Smooth muscle cell (in vitro differentiated cells): ENCODE results near the gene KCNN4. TPM values are rescaled to one million over a fixed set of nuclear protein-coding genes. Genes with fewer than 3 reads are reported as not detected.
"Not testable (repeated sequence)": the region's sequence is repeated elsewhere in the genome, so short reads cannot be mapped to it uniquely, and the experiment has no call there.

Experiments used
- DNase-seq: peaks from one replicate; lab custom pipeline; 2025; ENCODE audit not compliant: unreplicated experiment; lab: John Stamatoyannopoulos, UW
- H2AFZ ChIP-seq: fragments of 200-600 bp; sonication (generic); 2 replicates; pipeline ENCODE4 v1.6.0; 2016; ENCODE audit warnings: antibody characterized with exemption, low read depth, mild to moderate bottlenecking
- H3F3A ChIP-seq: fragments of 200-600 bp; sonication (generic); 2 replicates; pipeline ENCODE4 v1.6.0; 2017; ENCODE audit warnings: antibody characterized with exemption, low read depth
- H3K27ac ChIP-seq: fragments of 200-600 bp; sonication (generic); 2 replicates; pipeline ENCODE4 v1.5.1; 2016; ENCODE audit warnings: low read depth, mild to moderate bottlenecking
- H3K27me3 ChIP-seq: fragments of 200-600 bp; sonication (generic); 2 replicates; pipeline ENCODE4 v1.6.1; 2016; ENCODE audit warnings: low read depth, mild to moderate bottlenecking
- H3K36me3 ChIP-seq: fragments of 200-600 bp; sonication (generic); 2 replicates; pipeline ENCODE4 v1.5.1; 2016; ENCODE audit warnings: low read depth
- H3K4me1 ChIP-seq: fragments of 200-600 bp; sonication (generic); 2 replicates; pipeline ENCODE4 v1.5.1; 2016; ENCODE audit warnings: low read depth
- H3K4me2 ChIP-seq: fragments of 200-600 bp; sonication (generic); 2 replicates; pipeline ENCODE4 v1.6.0; 2016; ENCODE audit warnings: mild to moderate bottlenecking
- H3K4me3 ChIP-seq: fragments of 200-600 bp; sonication (generic); 2 replicates; pipeline ENCODE4 v1.5.1; 2016; ENCODE audit warnings: mild to moderate bottlenecking
- H3K79me2 ChIP-seq: fragments of 200-600 bp; sonication (generic); 2 replicates; pipeline ENCODE4 v1.6.0; 2016; ENCODE audit warnings: low read depth, mild to moderate bottlenecking
- H3K9ac ChIP-seq: fragments of 200-600 bp; sonication (generic); 2 replicates; pipeline ENCODE4 v1.6.0; 2016; ENCODE audit warnings: low read depth
- H3K9me3 ChIP-seq: fragments of 200-600 bp; sonication (generic); replicated peaks from 2 replicates; pipeline ENCODE4 v1.5.1; 2016; ENCODE audit warnings: low read depth
- H4K20me1 ChIP-seq: fragments of 200-600 bp; sonication (generic); 2 replicates; pipeline ENCODE4 v1.6.0; 2016; ENCODE audit warnings: low read depth
- CTCF ChIP-seq: fragments of 200-600 bp; sonication (generic); IDR thresholded peaks from 2 replicates; pipeline ENCODE4 v1.5.1; 2017; ENCODE audit warnings: borderline replicate concordance, mild to moderate bottlenecking, antibody characterized with exemption; ENCODE audit not compliant: insufficient read depth, poor library complexity, severe bottlenecking
- WGBS: methylation state at CpG from one replicate; pipeline ENCODE4 v1.1.7; 2016; ENCODE audit warnings: low lambda C conversion rate; 5-methylcytosine and 5-hydroxymethylcytosine counted together
- polyA plus RNA-seq: library from polyadenylated mRNA; unstranded; fragments of >200 nt; fragmentation: Nextera tagmentation; extraction: Ambion mirVana; gene quantifications from 2 replicates; pipeline ENCODE4 v1.2.1, GENCODE V29; 2016
- total RNA-seq: library from RNA; depleted of rRNA; stranded (reverse); fragments of >200 nt; gene quantifications from 2 replicates; pipeline ENCODE4 v1.2.3, GENCODE V29; 2014

The KCNN4 gene
- total and polyA plus RNA-seq, 2 experiments from 2014 or later: 1.7 to 4.0 TPM

- Histone ChIP-seq H3K27ac (no peak overlapping the region), H3K27me3 (peaks cover 34% of the 10 kb centered on the region), H3F3A (no peaks in the 10 kb centered on the region), H3K79me2 (no peaks in the 10 kb centered on the region), H2AFZ (no peak overlapping the region), H3K4me1 (peaks cover 4% of the 10 kb centered on the region), H4K20me1 (no peaks in the 10 kb centered on the region), H3K4me3 (no peak overlapping the region), H3K4me2 (no peak overlapping the region), H3K9me3 (no peaks in the 10 kb centered on the region), H3K9ac (no peak overlapping the region), H3K36me3 (no peaks in the 10 kb centered on the region)
- DNase-seq: no peak
- 18% methylated on average over 4 of the region's 4 CpGs for WGBS
- TF ChIP-seq CTCF: no peak
These were observed 3.5 kb downstream of the KCNN4 start for GRCh38 chr19:43777163-43777695.

GRCh38 chr19:43776286-43776685, 4.5 kb downstream of the KCNN4 start:
- H2AFZ ChIP-seq: no peak overlapping the region
- no peak for DNase-seq
- no peak overlapping the region for H3K4me2 ChIP-seq
- no peaks in the 10 kb centered on the region for H4K20me1 ChIP-seq
- 66% methylated on average over 10 of the region's 11 CpGs for WGBS
- H3K9me3 ChIP-seq: no peaks in the 10 kb centered on the region
- H3K79me2 ChIP-seq: no peaks in the 10 kb centered on the region
- H3K36me3 ChIP-seq: no peaks in the 10 kb centered on the region
- H3K4me1 ChIP-seq: peaks cover 4% of the 10 kb centered on the region
- no peaks in the 10 kb centered on the region for H3F3A ChIP-seq
- no peak overlapping the region for H3K4me3 ChIP-seq
- H3K27ac ChIP-seq: no peak overlapping the region
- H3K9ac ChIP-seq: no peak overlapping the region
- TF ChIP-seq CTCF: no peak
- H3K27me3 ChIP-seq: peaks cover 42% of the 10 kb centered on the region

- H3K9me3 ChIP-seq: no peaks in the 10 kb centered on the region
- H3K36me3 ChIP-seq: no peaks in the 10 kb centered on the region
- TF ChIP-seq CTCF: no peak
- 93% methylated on average over 7 of the region's 7 CpGs for WGBS
- no peak overlapping the region for H3K27ac ChIP-seq
- no peak overlapping the region for H3K9ac ChIP-seq
- no peaks in the 10 kb centered on the region for H3K79me2 ChIP-seq
- H2AFZ ChIP-seq: no peak overlapping the region
- H4K20me1 ChIP-seq: no peaks in the 10 kb centered on the region
- no peak overlapping the region for H3K4me2 ChIP-seq
- H3K4me3 ChIP-seq: no peak overlapping the region
- DNase-seq: no peak
- H3K4me1 ChIP-seq: peaks cover 4% of the 10 kb centered on the region
- H3F3A ChIP-seq: no peaks in the 10 kb centered on the region
- H3K27me3 ChIP-seq: peaks cover 42% of the 10 kb centered on the region
These were observed 5.4 kb downstream of the KCNN4 start for GRCh38 chr19:43775299-43775890.

- Histone ChIP-seq H3K4me2 (peak overlapping the region; percentile 75), H3K27me3 (peaks cover 42% of the 10 kb centered on the region), H3K4me3 (peak overlapping the region; percentile 19)
- H3K4me1 ChIP-seq, H3K79me2 ChIP-seq, H3F3A ChIP-seq, H3K27ac ChIP-seq, H3K9me3 ChIP-seq, H3K9ac ChIP-seq, H4K20me1 ChIP-seq, H2AFZ ChIP-seq, DNase-seq, H3K36me3 ChIP-seq: not testable (repeated sequence)
- 89% methylated on average over 11 of the region's 11 CpGs for WGBS
These were observed 5.9 kb downstream of the KCNN4 start for GRCh38 chr19:43774940-43775258.
